GM18505 (cell line): ENCODE measurements around the gene PNN.

Experiments
- ATAC-seq: cut with Tn5 transposase; IDR thresholded peaks from one replicate; pipeline ENCODE4 v1.9.1; 2021; ENCODE audit not compliant: unreplicated experiment
- POLR2A ChIP-seq: IDR thresholded peaks from 4 replicates; pipeline ENCODE4 v1.6.1; 2011; ENCODE audit warnings: borderline replicate concordance; ENCODE audit not compliant: insufficient read depth, insufficient read length; ENCODE audit errors: extremely low read depth

Gene PNN

DNA sequence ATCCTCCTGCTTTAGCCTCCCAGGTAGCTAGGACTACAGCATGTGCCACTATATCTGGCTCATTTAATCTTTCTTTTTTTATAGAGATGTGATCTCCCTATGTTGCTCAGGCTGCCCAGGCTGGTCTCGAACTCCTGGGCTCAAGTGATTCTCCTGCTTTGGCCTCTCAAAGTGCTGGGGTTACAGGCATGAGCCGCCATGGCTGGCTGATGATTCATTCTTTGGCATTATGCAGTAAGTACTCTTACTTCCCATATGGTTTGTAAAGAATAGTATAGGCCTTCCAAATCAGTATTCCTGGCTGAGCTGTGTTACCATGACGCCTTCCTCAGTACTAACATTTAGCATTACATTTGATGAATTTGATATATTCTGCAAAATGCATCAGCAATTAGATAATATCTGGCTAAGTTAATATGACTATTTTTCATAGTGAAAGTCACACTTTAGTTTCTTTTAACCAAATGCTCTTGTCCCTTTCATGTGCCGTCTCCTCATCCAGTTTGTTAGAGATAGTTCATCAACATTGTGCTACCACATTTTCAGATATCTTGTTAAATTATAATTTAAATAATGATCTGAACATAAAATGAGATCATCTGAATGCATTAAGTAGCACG lies 55.5 kb downstream of the PNN start:
- no peak for ATAC-seq
- no peak for TF ChIP-seq POLR2A

DNA sequence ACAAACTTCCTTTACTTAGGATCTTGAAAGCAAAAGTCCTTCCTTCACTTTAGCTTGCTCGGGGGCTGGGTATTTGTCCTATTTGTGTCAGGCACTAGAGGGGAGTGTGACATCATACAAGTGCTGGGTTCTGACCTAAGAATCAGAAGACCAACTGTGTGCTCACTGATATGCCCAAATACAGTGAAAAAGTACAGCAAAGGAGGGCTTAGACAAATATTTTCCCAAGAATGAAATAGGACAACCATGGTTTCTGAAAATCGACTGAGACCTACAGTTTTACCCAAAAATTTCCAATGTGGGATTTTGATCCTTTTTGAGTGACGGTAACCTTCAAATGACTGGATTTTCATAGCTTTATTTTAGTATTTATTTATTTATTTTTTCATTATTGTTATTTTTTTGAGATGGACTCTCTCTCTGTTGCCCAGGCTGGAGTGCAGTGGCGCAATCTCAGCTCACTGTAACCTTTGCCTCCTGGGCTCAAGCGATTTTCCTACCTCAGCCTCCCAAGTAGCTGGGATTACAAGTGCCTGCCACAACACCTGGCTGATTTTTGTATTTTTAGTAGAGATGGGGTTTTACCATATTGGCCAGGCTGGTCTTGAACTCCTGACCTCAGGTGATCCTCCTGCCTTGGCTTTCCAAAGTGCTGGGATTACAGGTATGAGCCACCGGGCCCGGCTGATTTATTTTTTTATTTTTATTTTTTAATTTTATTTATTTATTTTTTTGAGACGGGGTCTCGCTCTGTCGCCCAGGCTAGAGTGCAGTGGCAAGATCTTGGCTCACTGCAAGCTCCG lies 56.9 kb downstream of the PNN start:
- ATAC-seq, result peak; percentile 87
